OCI-LY3 (cell line): ENCODE data around the gene RPS6KA2.

ENCODE experiments used
- H2AFZ ChIP-seq: fragments of 200-600, 300-600 bp; shearing (Covaris generic); 2 replicates; pipeline ENCODE4 v1.6.0; 2014; ENCODE audit warnings: antibody characterized with exemption, low read depth, low read length
- H3K27ac ChIP-seq: fragments of 200-600, 300-600 bp; sonication (generic); 2 replicates; pipeline ENCODE4 v1.5.1; 2014; ENCODE audit warnings: mild to moderate bottlenecking, low read length, moderate library complexity, mixed read lengths
- H3K27me3 ChIP-seq: fragments of 200-600, 300-600 bp; sonication (generic); 2 replicates; pipeline ENCODE4 v1.6.1; 2014; ENCODE audit warnings: low read depth, low read length, mixed read lengths
- H3K36me3 ChIP-seq: fragments of 200-600, 300-600 bp; sonication (generic); replicated peaks from 2 replicates; pipeline ENCODE3; 2014; ENCODE audit warnings: low read depth, low read length, mixed read lengths
- H3K4me1 ChIP-seq: fragments of 300-600, 200-600 bp; sonication (generic); 2 replicates; pipeline ENCODE4 v1.6.1; 2014; ENCODE audit warnings: low read length, mixed read lengths
- H3K4me2 ChIP-seq: fragments of 200-600, 300-600 bp; sonication (generic); 2 replicates; pipeline ENCODE4 v1.6.1; 2014; ENCODE audit warnings: low read length, mixed read lengths
- H3K4me3 ChIP-seq: fragments of 300-600, 200-600 bp; sonication (generic); 2 replicates; pipeline ENCODE4 v1.5.1; 2014; ENCODE audit warnings: antibody characterized with exemption, mild to moderate bottlenecking, low read length, moderate library complexity
- H3K79me2 ChIP-seq: fragments of 300-600, 200-600 bp; shearing (Covaris generic); 2 replicates; pipeline ENCODE4 v1.6.1; 2014; ENCODE audit warnings: mild to moderate bottlenecking, low read length, mixed read lengths
- H3K9ac ChIP-seq: fragments of 300-600, 200-600 bp; shearing (Covaris generic); 2 replicates; pipeline ENCODE4 v1.6.0; 2014; ENCODE audit warnings: mild to moderate bottlenecking, low read length, moderate library complexity
- H3K9me3 ChIP-seq: fragments of 200-600, 300-600 bp; shearing (Covaris generic); 2 replicates; pipeline ENCODE4 v1.6.1; 2014; ENCODE audit warnings: low read length, mixed read lengths; ENCODE audit not compliant: insufficient read depth
- H4K20me1 ChIP-seq: fragments of 200-600, 300-600 bp; sonication (generic); 2 replicates; pipeline ENCODE4 v1.6.1; 2016; ENCODE audit warnings: low read length, mixed read lengths; ENCODE audit not compliant: insufficient read depth
- EZH2phosphoT487 ChIP-seq: fragments of 200-600 bp; shearing (Covaris generic); IDR thresholded peaks from 2 replicates; pipeline ENCODE4 v1.6.1; 2018; ENCODE audit warnings: antibody characterized with exemption, mixed run types, low read depth
- TF ChIP-seq, protein P1 (sequence below): fragments of 200-600, 300-600 bp; sonication (generic); IDR thresholded peaks from 2 replicates; pipeline ENCODE4 v1.5.1; 2014; ENCODE audit warnings: antibody characterized with exemption, low read length, low read depth

RPS6KA2 gene

DNA sequence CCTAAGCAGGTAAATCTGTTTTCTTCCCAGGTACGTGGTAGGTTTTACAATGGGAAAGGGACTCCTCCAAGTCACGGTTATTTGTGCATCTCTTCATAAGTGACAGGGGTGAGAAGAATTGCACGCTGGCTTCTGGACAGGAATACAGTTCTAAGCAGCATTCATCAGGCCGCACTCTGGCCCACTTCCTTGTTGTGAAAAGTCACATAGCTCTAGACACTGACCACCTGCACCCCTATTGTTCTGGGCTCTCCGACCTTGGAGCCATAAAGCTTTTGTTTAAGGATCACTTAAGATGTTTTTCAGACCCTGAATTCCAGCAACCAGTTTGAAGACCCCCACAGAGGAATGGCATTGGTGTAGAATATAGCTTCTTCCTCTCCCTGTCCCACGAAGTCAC is 72.0 kb downstream of the RPS6KA2 start:
- no peak overlapping the region for H3K4me2 ChIP-seq
- no peak overlapping the region for H2AFZ ChIP-seq
- H3K27ac ChIP-seq: no peak overlapping the region

DNA sequence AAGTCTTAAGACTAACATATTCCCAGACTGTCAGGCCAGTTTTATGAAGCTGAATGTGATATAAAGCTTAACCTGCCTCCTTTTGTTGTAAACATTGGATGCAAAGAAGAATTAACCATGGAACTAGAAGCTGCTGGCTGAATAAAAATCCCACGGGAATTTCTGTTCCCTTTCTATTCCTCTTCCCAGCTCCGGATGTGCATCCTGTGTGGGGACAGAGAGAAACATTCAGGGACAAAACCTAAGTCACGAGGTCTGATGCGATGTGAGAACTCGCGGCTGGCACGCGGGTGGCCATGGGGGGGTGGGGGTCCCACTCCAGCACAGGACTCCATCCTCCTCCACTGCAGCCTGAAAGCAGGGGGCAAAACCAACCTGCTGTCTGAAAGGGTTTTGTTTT is 72.7 kb downstream of the RPS6KA2 start:
- Histone ChIP-seq H4K20me1 (no peaks in the 10 kb centered on the region), H3K27ac (no peak overlapping the region), H3K4me2 (no peak overlapping the region), H3K9me3 (no peaks in the 10 kb centered on the region), H3K4me1 (no peaks in the 10 kb centered on the region), H2AFZ (no peak overlapping the region), H3K27me3 (no peaks in the 10 kb centered on the region), H3K4me3 (no peak overlapping the region), H3K36me3 (no peaks in the 10 kb centered on the region), H3K79me2 (no peaks in the 10 kb centered on the region), H3K9ac (no peak overlapping the region)
- TF ChIP-seq, protein P1, sequence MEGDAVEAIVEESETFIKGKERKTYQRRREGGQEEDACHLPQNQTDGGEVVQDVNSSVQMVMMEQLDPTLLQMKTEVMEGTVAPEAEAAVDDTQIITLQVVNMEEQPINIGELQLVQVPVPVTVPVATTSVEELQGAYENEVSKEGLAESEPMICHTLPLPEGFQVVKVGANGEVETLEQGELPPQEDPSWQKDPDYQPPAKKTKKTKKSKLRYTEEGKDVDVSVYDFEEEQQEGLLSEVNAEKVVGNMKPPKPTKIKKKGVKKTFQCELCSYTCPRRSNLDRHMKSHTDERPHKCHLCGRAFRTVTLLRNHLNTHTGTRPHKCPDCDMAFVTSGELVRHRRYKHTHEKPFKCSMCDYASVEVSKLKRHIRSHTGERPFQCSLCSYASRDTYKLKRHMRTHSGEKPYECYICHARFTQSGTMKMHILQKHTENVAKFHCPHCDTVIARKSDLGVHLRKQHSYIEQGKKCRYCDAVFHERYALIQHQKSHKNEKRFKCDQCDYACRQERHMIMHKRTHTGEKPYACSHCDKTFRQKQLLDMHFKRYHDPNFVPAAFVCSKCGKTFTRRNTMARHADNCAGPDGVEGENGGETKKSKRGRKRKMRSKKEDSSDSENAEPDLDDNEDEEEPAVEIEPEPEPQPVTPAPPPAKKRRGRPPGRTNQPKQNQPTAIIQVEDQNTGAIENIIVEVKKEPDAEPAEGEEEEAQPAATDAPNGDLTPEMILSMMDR: no peak
- no peak for TF ChIP-seq EZH2phosphoT487

More for the DNA sequence above, 72.0 kb downstream of the RPS6KA2 start:
- H3K4me3 ChIP-seq: no peak overlapping the region
- no peaks in the 10 kb centered on the region for H3K79me2 ChIP-seq
- no peak overlapping the region for H3K9ac ChIP-seq
- no peaks in the 10 kb centered on the region for H3K27me3 ChIP-seq
- no peaks in the 10 kb centered on the region for H3K9me3 ChIP-seq
- H3K4me1 ChIP-seq: no peaks in the 10 kb centered on the region
- H3K36me3 ChIP-seq: no peaks in the 10 kb centered on the region
- H4K20me1 ChIP-seq: no peaks in the 10 kb centered on the region
- TF ChIP-seq, protein P1: no peak
- TF ChIP-seq EZH2phosphoT487: no peak

DNA sequence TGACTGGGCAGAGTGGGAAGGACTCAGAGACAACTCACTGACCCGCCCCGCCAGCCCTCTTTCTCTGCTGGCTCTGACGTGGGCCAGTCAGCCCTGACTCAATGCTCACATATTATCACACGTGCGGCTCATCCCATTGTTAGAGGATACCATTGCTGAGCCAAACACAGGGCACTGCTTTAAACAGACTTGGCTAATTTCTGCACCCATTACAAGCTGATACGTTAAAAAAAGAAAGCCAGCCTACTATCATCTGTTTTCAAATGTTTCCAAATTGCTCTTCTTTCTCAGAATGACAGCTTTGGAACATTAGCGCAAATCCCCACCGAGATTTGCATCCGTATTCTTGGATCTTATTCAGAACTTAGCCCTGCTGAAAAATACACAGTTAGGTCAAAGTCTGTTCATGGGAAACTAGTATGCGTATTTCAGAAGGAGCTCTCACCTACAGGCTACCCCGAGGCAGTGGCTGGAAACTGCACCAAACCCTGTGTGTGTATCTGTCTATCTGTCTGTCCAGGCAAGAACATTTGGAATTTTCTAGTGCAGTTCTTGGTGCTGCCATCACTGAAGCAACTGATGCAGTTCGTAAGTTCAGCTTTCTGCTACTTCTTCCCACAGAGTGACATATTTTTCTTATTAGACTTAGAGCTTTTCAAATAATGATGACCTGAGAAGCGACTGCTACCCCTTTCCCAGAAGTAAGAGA is 73.3 kb downstream of the RPS6KA2 start:
- no peak overlapping the region for H3K4me3 ChIP-seq
- no peaks in the 10 kb centered on the region for H3K79me2 ChIP-seq
- no peaks in the 10 kb centered on the region for H4K20me1 ChIP-seq
- no peak overlapping the region for H3K27ac ChIP-seq
- no peaks in the 10 kb centered on the region for H3K27me3 ChIP-seq
- H3K9ac ChIP-seq: no peak overlapping the region
- H2AFZ ChIP-seq: no peak overlapping the region
- H3K4me2 ChIP-seq: no peak overlapping the region
- H3K36me3 ChIP-seq: no peaks in the 10 kb centered on the region
- H3K9me3 ChIP-seq: no peaks in the 10 kb centered on the region
- TF ChIP-seq EZH2phosphoT487: no peak
- TF ChIP-seq, protein P1: no peak
- H3K4me1 ChIP-seq: no peaks in the 10 kb centered on the region

DNA sequence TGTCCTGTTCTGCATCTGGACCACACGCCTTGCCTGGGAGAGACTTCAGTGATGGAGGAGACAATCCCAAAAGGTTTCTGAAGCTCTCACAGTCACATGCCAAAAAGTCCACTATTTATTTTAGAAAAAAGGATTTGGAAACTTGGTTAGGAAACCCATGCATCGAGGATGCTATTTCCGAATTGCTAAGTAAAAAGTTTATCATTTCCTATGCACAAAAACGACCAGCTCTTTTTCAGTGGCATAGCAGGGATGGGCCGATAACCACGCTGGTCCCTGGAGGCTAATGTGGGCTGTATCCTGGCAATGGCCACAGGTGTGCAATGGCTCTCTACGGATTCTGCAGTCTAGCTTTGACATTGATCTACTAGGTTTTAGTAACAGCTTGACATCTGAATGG is 74.5 kb downstream of the RPS6KA2 start:
- Histone ChIP-seq H3K79me2 (no peaks in the 10 kb centered on the region), H3K36me3 (no peaks in the 10 kb centered on the region), H3K9me3 (no peaks in the 10 kb centered on the region), H4K20me1 (no peaks in the 10 kb centered on the region), H3K4me2 (no peak overlapping the region), H2AFZ (no peak overlapping the region), H3K4me1 (no peaks in the 10 kb centered on the region), H3K27me3 (no peaks in the 10 kb centered on the region), H3K27ac (no peak overlapping the region), H3K9ac (no peak overlapping the region), H3K4me3 (no peak overlapping the region)
- no peak for TF ChIP-seq EZH2phosphoT487
- TF ChIP-seq, protein P1: no peak
